Large intestine (tissue), 12 donors: ENCODE data around the gene DIS3L2. TPM values are rescaled to one million over a fixed set of nuclear protein-coding genes. Genes with fewer than 3 reads are reported as not detected.

Experiments
- DNase-seq, 2 donors: peaks; one replicate each; pipeline versions ENCODE4 v3.0.0 to v3.0.0-alpha.2; 2013
- H3K27ac ChIP-seq: one replicate; pipeline ENCODE4 v1.5.1; 2013; ENCODE audit warnings: low read length
- H3K27me3 ChIP-seq: 2 replicates; pipeline ENCODE4 v1.6.1; 2013; ENCODE audit warnings: low read length; ENCODE audit not compliant: control insufficient read depth, insufficient read depth
- H3K36me3 ChIP-seq: 2 replicates; pipeline ENCODE4 v1.6.1; 2013; ENCODE audit warnings: low read length; ENCODE audit not compliant: control insufficient read depth, insufficient read depth
- H3K4me1 ChIP-seq: one replicate; pipeline ENCODE4 v1.6.1; 2013; ENCODE audit warnings: low read length; ENCODE audit not compliant: control insufficient read depth, insufficient read depth
- H3K4me3 ChIP-seq: one replicate; pipeline ENCODE4 v1.5.1; 2013; ENCODE audit warnings: low read length
- H3K9me3 ChIP-seq: one replicate; pipeline ENCODE4 v1.6.1; 2013; ENCODE audit warnings: mild to moderate bottlenecking, low read depth, low read length, moderate library complexity; ENCODE audit not compliant: control insufficient read depth
- WGBS: methylation state at CpG from one replicate; pipeline ENCODE4 v1.1.5; 2013; ENCODE audit warnings: low lambda C conversion rate; ENCODE audit not compliant: insufficient coverage; 5-methylcytosine and 5-hydroxymethylcytosine counted together
- long read RNA-seq, 11 donors: transcript quantifications; one replicate each; lab custom pipeline, GENCODE V29; 2026
- polyA plus RNA-seq: library from polyadenylated mRNA; unstranded; fragments of 120-200 nt; gene quantifications from one replicate; pipeline ENCODE4 v1.2.1, GENCODE V29; 2013

DIS3L2 gene
- polyA plus RNA-seq = 23.6 TPM
- long read RNA-seq, donor 1, partial matches to known transcripts = 0 of 1 reads
- long read RNA-seq, donor 1, other reads (novel, unspliced or antisense) = 0 of 1 reads
- long read RNA-seq, donor 2, partial matches to known transcripts = 0 of 3 reads
- long read RNA-seq, donor 2, other reads (novel, unspliced or antisense) = 0 of 3 reads
- long read RNA-seq, donor 3 = 0 reads
- long read RNA-seq, donor 4 = 0 reads
- long read RNA-seq, donor 5, partial matches to known transcripts = 0 of 3 reads
- long read RNA-seq, donor 5, other reads (novel, unspliced or antisense) = 0 of 3 reads
- long read RNA-seq, donor 6 = 0 reads
- long read RNA-seq, donor 7 = 0 reads
- long read RNA-seq, donor 8, partial matches to known transcripts = 0 of 2 reads
- long read RNA-seq, donor 8, other reads (novel, unspliced or antisense) = 0 of 2 reads
- long read RNA-seq, donor 9, partial matches to known transcripts = 0 of 1 reads
- long read RNA-seq, donor 9, other reads (novel, unspliced or antisense) = 0 of 1 reads
- long read RNA-seq, donor 10, partial matches to known transcripts = 0 of 1 reads
- long read RNA-seq, donor 10, other reads (novel, unspliced or antisense) = 0 of 1 reads
- long read RNA-seq, donor 11, partial matches to known transcripts = 0 of 1 reads
- long read RNA-seq, donor 11, other reads (novel, unspliced or antisense) = 0 of 1 reads

- peak; percentile 76 to 92 for DNase-seq
- H3K4me1 ChIP-seq = no peaks in the 10 kb centered on the region
- WGBS = no CpG with 5 or more reads among the region's 83 CpGs
Observed at GRCh38 chr2:231961349-231962166, at the start of gene DIS3L2. DIS3L2 (plus strand) TSS chr2:231961713; CDS start chr2:232014928, 53,215 bp downstream.

GRCh38 chr2:231914077-231914690 is 47.3 kb upstream of the DIS3L2 start:
- WGBS = no CpG with 5 or more reads among the region's 14 CpGs
- Histone ChIP-seq H3K4me3 (no peak overlapping the region), H3K27me3 (peaks cover 4% of the 10 kb centered on the region), H3K4me1 (no peaks in the 10 kb centered on the region), H3K9me3 (no peaks in the 10 kb centered on the region), H3K27ac (no peak overlapping the region), H3K36me3 (no peaks in the 10 kb centered on the region)
- no peak for DNase-seq

More at GRCh38 chr2:231961349-231962166, at the start of gene DIS3L2:
- no peaks in the 10 kb centered on the region for H3K27me3 ChIP-seq
- peak within 1 kb of the TSS; percentile 99 for H3K4me3 ChIP-seq
- peak within 1 kb of the TSS; percentile 74 for H3K27ac ChIP-seq
- H3K36me3 ChIP-seq = no peaks in the 10 kb centered on the region
- no peaks in the 10 kb centered on the region for H3K9me3 ChIP-seq

GRCh38 chr2:231917280-231918066 is 44.0 kb upstream of the DIS3L2 start:
- DNase-seq = no peak
- Histone ChIP-seq H3K27me3 (peaks cover 9% of the 10 kb centered on the region), H3K27ac (no peak overlapping the region), H3K9me3 (no peaks in the 10 kb centered on the region), H3K36me3 (no peaks in the 10 kb centered on the region), H3K4me3 (no peak overlapping the region), H3K4me1 (no peaks in the 10 kb centered on the region)
- WGBS = 29% methylated on average over 1 of the region's 10 CpGs

GRCh38 chr2:231918501-231919330 is 42.8 kb upstream of the DIS3L2 start:
- Histone ChIP-seq H3K4me3 (no peak overlapping the region), H3K27ac (no peak overlapping the region), H3K27me3 (peaks cover 21% of the 10 kb centered on the region), H3K36me3 (no peaks in the 10 kb centered on the region), H3K4me1 (no peaks in the 10 kb centered on the region), H3K9me3 (no peaks in the 10 kb centered on the region)
- WGBS = no CpG with 5 or more reads among the region's 21 CpGs
- DNase-seq = no peak

- Histone ChIP-seq H3K4me1 (no peaks in the 10 kb centered on the region), H3K27ac (no peak overlapping the region), H3K27me3 (peaks cover 28% of the 10 kb centered on the region), H3K9me3 (no peaks in the 10 kb centered on the region), H3K36me3 (no peaks in the 10 kb centered on the region), H3K4me3 (no peak overlapping the region)
- DNase-seq = no peak
- WGBS = no CpG with 5 or more reads among the region's 15 CpGs
Observed at GRCh38 chr2:231919341-231920035, 42.0 kb upstream of the DIS3L2 start.

GRCh38 chr2:231920366-231920765 is 41.1 kb upstream of the DIS3L2 start:
- H3K27ac ChIP-seq = no peak overlapping the region
- no peak overlapping the region for H3K4me3 ChIP-seq
- no peaks in the 10 kb centered on the region for H3K4me1 ChIP-seq
- no peak for DNase-seq
- no peaks in the 10 kb centered on the region for H3K36me3 ChIP-seq
- H3K27me3 ChIP-seq = peaks cover 36% of the 10 kb centered on the region
- no peaks in the 10 kb centered on the region for H3K9me3 ChIP-seq
- WGBS = 100% methylated on average over 1 of the region's 3 CpGs

GRCh38 chr2:231920795-231921194 is 40.7 kb upstream of the DIS3L2 start:
- Histone ChIP-seq H3K4me1 (no peaks in the 10 kb centered on the region), H3K27ac (no peak overlapping the region), H3K36me3 (no peaks in the 10 kb centered on the region), H3K4me3 (no peak overlapping the region), H3K27me3 (peaks cover 41% of the 10 kb centered on the region), H3K9me3 (no peaks in the 10 kb centered on the region)
- 80% methylated on average over 1 of the region's 5 CpGs for WGBS
- DNase-seq = no peak

- Histone ChIP-seq H3K36me3 (no peaks in the 10 kb centered on the region), H3K4me1 (peaks cover 7% of the 10 kb centered on the region), H3K4me3 (no peak overlapping the region), H3K9me3 (no peaks in the 10 kb centered on the region), H3K27ac (no peak overlapping the region), H3K27me3 (peaks cover 56% of the 10 kb centered on the region)
- no peak for DNase-seq
- WGBS = no CpG with 5 or more reads among the region's 15 CpGs
Observed at GRCh38 chr2:231922311-231923009, 39.1 kb upstream of the DIS3L2 start.
